BJ (cell line): ENCODE data around the gene ARPC5. TPM values are rescaled to one million over a fixed set of nuclear protein-coding genes. Genes with fewer than 3 reads are reported as not detected.

Experiments used
- CTCF ChIA-PET: fragments of 350-600 bp; formaldehyde crosslinking; extraction: SDS; loops from one replicate; lab custom pipeline; 2021; ENCODE audit warnings: antibody characterized with exemption, inconsistent platforms; lab: Yijun Ruan, JAX
- POLR2A ChIA-PET: fragments of 300-600 bp; sonication (Branson Sonifier 250); formaldehyde crosslinking; extraction: SDS; loops from one replicate; lab custom pipeline; 2021; ENCODE audit warnings: antibody characterized with exemption; lab: Charles Lee
- DNase-seq: peaks from one replicate; pipeline ENCODE4 v3.0.0-alpha.2; 2011; ENCODE audit warnings: low read depth
- H3K27me3 ChIP-seq: 2 replicates; pipeline ENCODE4 v1.6.0; 2011; ENCODE audit warnings: low read length; ENCODE audit not compliant: control insufficient read depth, insufficient read depth
- H3K36me3 ChIP-seq: 2 replicates; pipeline ENCODE4 v1.5.1; 2011; ENCODE audit warnings: low read length; ENCODE audit not compliant: control insufficient read depth, insufficient read depth
- H3K4me3 ChIP-seq: 2 replicates; pipeline ENCODE4 v1.5.1; 2011; ENCODE audit warnings: low read depth, mild to moderate bottlenecking, control low read depth, low read length
- CTCF ChIP-seq: IDR thresholded peaks from 2 replicates; pipeline ENCODE4 v1.5.1; 2011; ENCODE audit warnings: low read depth, mild to moderate bottlenecking, control low read depth, inconsistent platforms, low read length, moderate library complexity; ENCODE audit not compliant: insufficient read depth
- polyA plus RNA-seq: library from polyadenylated mRNA; depleted of rRNA; stranded (reverse); fragments of >200 nt; gene quantifications from 2 replicates; pipeline ENCODE4 v1.2.3, GENCODE V29; 2011

Gene ARPC5
- polyA plus RNA-seq, 1 experiment, result 176 TPM

- TF ChIP-seq CTCF, result no peak
- CTCF ChIA-PET, result interaction anchor here (0.8 to 1.7 kb wide), 2 partner anchors 11 to 15 kb away, joined by 3 to 4 read pairs; no protein-coding TSS in a partner anchor
- Histone ChIP-seq H3K27me3 (no peaks in the 10 kb centered on the region; the same call in 1 of the 2 replicates), H3K4me3 (no peak overlapping the region), H3K36me3 (no peaks in the 10 kb centered on the region)
- no peak for DNase-seq
- POLR2A ChIA-PET, result no interaction called here
Observed at GRCh38 chr1:183593356-183593755, 42.2 kb downstream of the ARPC5 start.

GRCh38 chr1:183592733-183593132 is 42.9 kb downstream of the ARPC5 start:
- no peak for DNase-seq
- ChIA-PET CTCF (no interaction called here), POLR2A (no interaction called here)
- Histone ChIP-seq H3K27me3 (no peaks in the 10 kb centered on the region; the same call in 1 of the 2 replicates), H3K36me3 (no peaks in the 10 kb centered on the region), H3K4me3 (no peak overlapping the region)
- no peak for TF ChIP-seq CTCF

GRCh38 chr1:183590244-183591191 is 45.1 kb downstream of the ARPC5 start, which contains the start of gene NCF2:
NCF2 (minus strand) TSS chr1:183590459; CDS start chr1:183590329, 130 bp downstream.
- Histone ChIP-seq H3K4me3 (no peak within 1 kb of the TSS), H3K36me3 (no peaks in the 10 kb centered on the region), H3K27me3 (no peaks in the 10 kb centered on the region; the same call in 1 of the 2 replicates)
- no peak for TF ChIP-seq CTCF
- no peak for DNase-seq
- CTCF ChIA-PET, result interaction anchor here (0.6 kb wide), 1 partner anchor 1374 kb away, joined by 3 read pairs; no protein-coding TSS in a partner anchor
- POLR2A ChIA-PET, result no interaction called here

GRCh38 chr1:183589874-183590243 is 45.7 kb downstream of the ARPC5 start:
- ChIA-PET POLR2A (no interaction called here), CTCF (no interaction called here)
- Histone ChIP-seq H3K36me3 (no peaks in the 10 kb centered on the region), H3K27me3 (no peaks in the 10 kb centered on the region; the same call in 1 of the 2 replicates), H3K4me3 (no peak overlapping the region)
- TF ChIP-seq CTCF, result no peak
- DNase-seq, result no peak

GRCh38 chr1:183589384-183589783 is 46.2 kb downstream of the ARPC5 start:
- ChIA-PET POLR2A (no interaction called here), CTCF (interaction anchor here (1.2 kb wide), 1 partner anchor 10 kb away, joined by 5 read pairs; no protein-coding TSS in a partner anchor)
- DNase-seq, result no peak
- Histone ChIP-seq H3K4me3 (no peak overlapping the region), H3K27me3 (no peaks in the 10 kb centered on the region; the same call in 1 of the 2 replicates), H3K36me3 (no peaks in the 10 kb centered on the region)
- TF ChIP-seq CTCF, result no peak
